GM12878 (cell line): ENCODE measurements around the gene RASSF4. TPM values are rescaled to one million over a fixed set of nuclear protein-coding genes. Genes with fewer than 3 reads are reported as not detected.

Experiments used
- ATAC-seq: fragments of 200-7000 bp; cut with Tn5 transposase; 3 replicates; pipeline ENCODE4 v1.9.1; 2020; ENCODE audit warnings: mild to moderate bottlenecking, moderate library complexity
- BruUV-seq: library from RNA; stranded (reverse); fragments of 400-500 nt; replicated peaks from 2 replicates; lab custom pipeline; 2021; lab: Mats Ljungman, UMichigan
- CTCF ChIA-PET: fragments of 300-600 bp; sonication (Branson Sonifier 250); formaldehyde crosslinking; extraction: SDS; loops from one replicate; lab custom pipeline; 2021; ENCODE audit warnings: inconsistent platforms; lab: Yijun Ruan, JAX
- POLR2A ChIA-PET: fragments of 350-600 bp; formaldehyde crosslinking; extraction: SDS; loops from one replicate; lab custom pipeline; 2021; ENCODE audit warnings: inconsistent platforms; lab: Charles Lee
- RAD21 ChIA-PET: fragments of 300-600 bp; sonication (Branson Sonifier 250); formaldehyde crosslinking; loops from one replicate; lab custom pipeline; 2023; ENCODE audit warnings: antibody characterized with exemption; ENCODE audit not compliant: unreplicated experiment; lab: Charles Lee
- SMC1A ChIA-PET: fragments of 300-600 bp; sonication (Branson Sonifier 250); formaldehyde crosslinking; loops from one replicate; lab custom pipeline; 2023; ENCODE audit not compliant: unreplicated experiment, uncharacterized antibody; lab: Charles Lee
- DNase-seq: peaks from one replicate; pipeline ENCODE4 v3.0.0-alpha.2; 2011; ENCODE audit warnings: low read depth, low spot score
- FAIRE-seq: peaks from 3 replicates; lab custom pipeline; 2011; peaks lifted over from hg19 to GRCh38; lab: Jason Lieb, UNC
- H2AFZ ChIP-seq: 2 replicates; pipeline ENCODE4 v1.6.0; 2011; ENCODE audit warnings: low read depth, low read length, control low read depth; ENCODE audit not compliant: control insufficient read depth
- H3K27ac ChIP-seq: 2 replicates; pipeline ENCODE4 v1.5.1; 2011; ENCODE audit warnings: control low read depth; ENCODE audit not compliant: control insufficient read depth, insufficient read depth
- H3K27me3 ChIP-seq, 2 experiments: replicated peaks in 1 of 2; 2 replicates each; pipeline versions ENCODE4 v1.6.0 to v1.6.1; 2011; ENCODE audit warnings: low read length in 1 of 2; ENCODE audit not compliant: control insufficient read depth in 2 of 2, insufficient read depth in 2 of 2
- H3K36me3 ChIP-seq, 2 experiments: 2 replicates each; pipeline ENCODE4 v1.5.1; 2011; ENCODE audit warnings: low read length in 1 of 2; ENCODE audit not compliant: control insufficient read depth in 2 of 2, insufficient read depth in 2 of 2
- H3K4me1 ChIP-seq: 2 replicates; pipeline ENCODE4 v1.6.1; 2011; ENCODE audit warnings: mild to moderate bottlenecking, low read length, moderate library complexity, mixed read lengths; ENCODE audit not compliant: control insufficient read depth, insufficient read depth
- H3K4me2 ChIP-seq: 2 replicates; pipeline ENCODE4 v1.6.0; 2011; ENCODE audit warnings: control low read depth; ENCODE audit not compliant: control insufficient read depth, insufficient read depth
- H3K4me3 ChIP-seq: fragments of 200-600 bp; sonication (generic); 2 replicates; pipeline ENCODE4 v1.5.1; 2016
- H3K79me2 ChIP-seq: 2 replicates; pipeline ENCODE4 v1.6.0; 2011; ENCODE audit warnings: low read length; ENCODE audit not compliant: control insufficient read depth, insufficient read depth
- H3K9ac ChIP-seq: 2 replicates; pipeline ENCODE4 v1.8.0; 2011; ENCODE audit warnings: low read length, control low read depth, mixed read lengths; ENCODE audit not compliant: control insufficient read depth, insufficient read depth
- H3K9me3 ChIP-seq: replicated peaks from 3 replicates; pipeline ENCODE4 v1.5.1; 2011; ENCODE audit warnings: mild to moderate bottlenecking, low read length; ENCODE audit not compliant: control insufficient read depth, insufficient read depth
- H4K20me1 ChIP-seq: 2 replicates; pipeline ENCODE4 v1.6.0; 2011; ENCODE audit not compliant: control insufficient read depth, insufficient read depth
- E4F1 ChIP-seq: fragments of 450-650 bp; IDR thresholded peaks from 2 replicates; pipeline ENCODE4 v1.6.1; 2018; ENCODE audit warnings: borderline replicate concordance, mild to moderate bottlenecking; ENCODE audit not compliant: partially characterized antibody
- GATAD2B ChIP-seq: fragments of 450-650 bp; conservative IDR thresholded peaks from 2 replicates; pipeline ENCODE4 v1.6.1; 2017; ENCODE audit warnings: low read depth, mild to moderate bottlenecking, moderate library complexity
- IRF4 ChIP-seq: IDR thresholded peaks from 2 replicates; pipeline ENCODE4 v1.6.1; 2011; ENCODE audit warnings: low read depth, low read length
- MTA2 ChIP-seq: fragments of 450-650 bp; IDR thresholded peaks from 2 replicates; pipeline ENCODE4 v1.6.1; 2016; ENCODE audit warnings: low read depth, mild to moderate bottlenecking, moderate library complexity
- NR2F1 ChIP-seq: fragments of 450-650 bp; conservative IDR thresholded peaks from 2 replicates; pipeline ENCODE4 v1.6.1; 2017; ENCODE audit warnings: mild to moderate bottlenecking
- PAX5 ChIP-seq: IDR thresholded peaks from 2 replicates; pipeline ENCODE4 v1.6.1; 2011; ENCODE audit warnings: low read depth, low read length, borderline replicate concordance
- TAF1 ChIP-seq: IDR thresholded peaks from 2 replicates; pipeline ENCODE4 v1.6.1; 2011; ENCODE audit warnings: mild to moderate bottlenecking, low read depth, low read length, borderline replicate concordance
- WGBS: methylation state at CpG from one replicate; pipeline ENCODE4 v1.1.6; 2016; ENCODE audit warnings: low lambda C conversion rate; ENCODE audit not compliant: insufficient replicate concordance, insufficient coverage; ENCODE audit errors: missing lambda C conversion rate; 5-methylcytosine and 5-hydroxymethylcytosine counted together
- in situ Hi-C: fragments of 300-500 bp; cut with MboI; formaldehyde crosslinking; loops from 9 replicates; pipeline ENCODE4 v1.14.3; 2018; ENCODE audit warnings: mixed read lengths
- intact Hi-C: fragments of 100-400 bp; cut with micrococcal nuclease; formaldehyde crosslinking; loops from one replicate; pipeline ENCODE4 v1.14.2; 2022; ENCODE audit not compliant: unreplicated experiment
- polyA plus RNA-seq, 11 experiments: library from polyadenylated mRNA; depleted of rRNA in 4 of 11; unstranded in 6 of 11; stranded (reverse) in 5 of 11; fragments of >200 nt; fragmentation: Nextera tagmentation in 4 of 11; fragmentation: Illumina TruSeq in 1 of 11; extraction: Ambion mirVana in 4 of 11; extraction: Trizol in 1 of 11; gene quantifications; 1 replicate in 1 of 11; 2 replicates in 10 of 11; pipeline versions ENCODE4 v1.2.1 to v1.2.3, GENCODE V29; 2011 to 2016; ENCODE audit warnings: inconsistent platforms in 2 of 11, missing spikeins in 2 of 11, low read depth in 1 of 11
- total RNA-seq, 4 experiments: library from RNA; depleted of rRNA in 3 of 4; stranded (reverse); fragments of >200 nt in 3 of 4; fragmentation: Illumina TruSeq in 1 of 4; extraction: Trizol in 1 of 4; gene quantifications; 2 replicates each; pipeline versions ENCODE4 v1.2.1 to v1.2.3, GENCODE V29; 2013 to 2021

Gene RASSF4
- total and polyA plus RNA-seq, 10 of the 15 experiments (the other 5 are each of a cell fraction or from before 2014, with no cell fraction given), result 3.7 to 71.1 (median 16.8) TPM

- Histone ChIP-seq H3K9me3 (no peaks in the 10 kb centered on the region), H3K27ac (no peak overlapping the region), H4K20me1 (no peaks in the 10 kb centered on the region), H3K9ac (no peak overlapping the region), H2AFZ (no peak overlapping the region), H3K4me1 (peaks cover 8% of the 10 kb centered on the region), H3K4me3 (no peak overlapping the region), H3K36me3 (no peaks in the 10 kb centered on the region), H3K4me2 (no peak overlapping the region), H3K27me3 (no peaks in the 10 kb centered on the region), H3K79me2 (no peaks in the 10 kb centered on the region)
- TF ChIP-seq IRF4 (no peak), PAX5 (no peak), MTA2 (no peak), E4F1 (no peak), TAF1 (no peak), GATAD2B (no peak), NR2F1 (no peak)
- in situ Hi-C loops, result loop anchor here (5.0 kb wide), 1 partner anchor 43 kb away; the partner anchor contains the start of gene DEPP1
- CTCF ChIA-PET, result interaction anchor here (1.1 to 8.0 kb wide), 8 partner anchors 10 to 72 kb away, joined by 3 to 181 read pairs (median 23); partner anchors contain the start of genes DEPP1 and ZNF22
- POLR2A ChIA-PET, result no interaction called here
- BruUV-seq, result no TSS peak
- RAD21 ChIA-PET, result interaction anchor here (1.2 to 5.3 kb wide), 8 partner anchors 14 to 74 kb away, joined by 3 to 62 read pairs (median 16); partner anchors contain the start of genes DEPP1 and ZNF22
- WGBS, result 76% methylated on average over 18 of the region's 18 CpGs
- FAIRE-seq (no peak), ATAC-seq (no peak), DNase-seq (no peak)
- intact Hi-C loops, result loop anchor here (5.0 kb wide), 1 partner anchor 298 kb away; no protein-coding TSS in a partner anchor
- SMC1A ChIA-PET, result interaction anchor here (0.5 to 5.2 kb wide), 6 partner anchors 12 to 84 kb away, joined by 3 to 92 read pairs (median 44); partner anchors contain the start of genes DEPP1 and ZNF22
Observed at GRCh38 chr10:44934416-44935200, 25.0 kb upstream of the RASSF4 start.
